Adipocyte (in vitro differentiated cells): ENCODE measurements around the gene SPRYD3.
A peak's percentile ranks its signal among the peaks of the same experiment; 100 is the strongest.

Experiments
- DNase-seq: peaks from one replicate; pipeline ENCODE4 v3.0.0-alpha.2; 2015; ENCODE audit warnings: low read depth
- H3K27me3 ChIP-seq: replicated peaks from 2 replicates; pipeline ENCODE4 v1.7.0; 2013; ENCODE audit warnings: mild to moderate bottlenecking, low read length, moderate library complexity; ENCODE audit not compliant: control insufficient read depth, insufficient read depth
- H3K36me3 ChIP-seq: 2 replicates; pipeline ENCODE4 v1.7.0; 2013; ENCODE audit warnings: low read length, mild to moderate bottlenecking, moderate library complexity; ENCODE audit not compliant: control insufficient read depth, insufficient read depth, severe bottlenecking
- H3K4me1 ChIP-seq: 2 replicates; pipeline ENCODE4 v1.7.0; 2013; ENCODE audit warnings: mild to moderate bottlenecking, low read length, moderate library complexity; ENCODE audit not compliant: control insufficient read depth, insufficient read depth
- H3K4me3 ChIP-seq: 2 replicates; pipeline ENCODE4 v1.7.0; 2013; ENCODE audit warnings: mild to moderate bottlenecking, low read length, moderate library complexity
- H3K9ac ChIP-seq: 2 replicates; pipeline ENCODE4 v1.7.0; 2013; ENCODE audit warnings: mild to moderate bottlenecking, low read length, moderate library complexity
- H3K9me3 ChIP-seq: 2 replicates; pipeline ENCODE4 v1.7.0; 2013; ENCODE audit warnings: mild to moderate bottlenecking, low read length, moderate library complexity; ENCODE audit not compliant: control insufficient read depth

SPRYD3 gene

GRCh38 chr12:53050426-53051057, 28.6 kb downstream of the SPRYD3 start:
- Histone ChIP-seq H3K4me1 (peaks cover 63% of the 10 kb centered on the region), H3K4me3 (peak overlapping the region; percentile 95), H3K27me3 (no peaks in the 10 kb centered on the region), H3K36me3 (peaks cover 23% of the 10 kb centered on the region), H3K9ac (peak overlapping the region; percentile 100), H3K9me3 (no peaks in the 10 kb centered on the region)
- DNase-seq = no peak

DNA sequence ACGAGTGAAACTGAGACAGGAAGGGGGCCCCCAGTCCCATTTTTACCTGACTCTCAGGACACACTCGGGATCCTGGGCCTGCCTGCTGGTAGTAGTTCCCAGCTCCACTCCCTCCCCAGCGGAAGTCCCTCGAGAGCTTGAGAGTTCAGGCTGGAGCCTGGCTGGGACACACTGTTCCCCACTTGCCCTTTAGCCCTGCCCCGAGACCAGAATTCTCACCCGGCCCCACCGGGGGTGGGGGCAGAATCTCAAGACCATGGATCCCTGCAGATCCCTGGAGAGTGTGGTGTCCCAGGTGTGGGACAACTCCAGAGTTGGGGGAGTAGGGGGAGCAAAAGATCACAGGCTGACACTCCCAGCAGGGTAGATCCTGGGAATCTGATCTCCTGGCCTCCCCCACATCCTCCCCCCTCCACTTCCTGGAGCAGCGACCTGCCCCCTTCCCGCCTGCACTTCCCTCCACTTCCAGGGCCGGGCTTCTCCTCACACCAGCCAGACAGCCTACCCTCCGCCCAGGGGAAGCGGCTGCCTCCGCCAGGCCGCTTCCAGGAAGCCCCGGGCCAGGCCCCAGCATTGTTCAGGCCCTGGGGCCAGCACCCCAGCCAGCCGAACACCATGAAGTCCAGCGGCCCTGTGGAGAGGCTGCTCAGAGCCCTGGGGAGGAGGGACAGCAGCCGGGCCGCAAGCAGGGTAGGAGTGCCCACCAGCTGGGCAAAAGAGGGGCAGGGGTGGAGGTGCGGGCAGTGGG, 29.4 kb downstream of the SPRYD3 start, which contains the start of gene TNS2:
Gene TNS2 (plus strand): TSS at position 495 of the 748 bp plus-strand sequence. CDS start 121 bp downstream, at position 616.
- peak; percentile 57 for DNase-seq
- Histone ChIP-seq H3K9me3 (no peaks in the 10 kb centered on the region), H3K4me3 (peak within 1 kb of the TSS; percentile 95), H3K36me3 (peaks cover 16% of the 10 kb centered on the region), H3K4me1 (peaks cover 63% of the 10 kb centered on the region), H3K9ac (peak within 1 kb of the TSS; percentile 100), H3K27me3 (no peaks in the 10 kb centered on the region)

GRCh38 chr12:53048780-53049401, 30.3 kb downstream of the SPRYD3 start:
- H3K9me3 ChIP-seq = no peaks in the 10 kb centered on the region
- no peaks in the 10 kb centered on the region for H3K27me3 ChIP-seq
- DNase-seq = peak; percentile 84
- peak overlapping the region; percentile 95 for H3K4me3 ChIP-seq
- H3K9ac ChIP-seq = peak overlapping the region; percentile 100
- peaks cover 67% of the 10 kb centered on the region for H3K4me1 ChIP-seq
- peaks cover 12% of the 10 kb centered on the region for H3K36me3 ChIP-seq

- Histone ChIP-seq H3K4me1 (peaks cover 62% of the 10 kb centered on the region), H3K36me3 (peaks cover 5% of the 10 kb centered on the region), H3K27me3 (no peaks in the 10 kb centered on the region), H3K9ac (peak overlapping the region; percentile 100), H3K9me3 (no peaks in the 10 kb centered on the region), H3K4me3 (peak overlapping the region; percentile 95)
- DNase-seq = peak; percentile 70
These were observed 31.0 kb downstream of the SPRYD3 start for GRCh38 chr12:53048033-53048779.

DNA sequence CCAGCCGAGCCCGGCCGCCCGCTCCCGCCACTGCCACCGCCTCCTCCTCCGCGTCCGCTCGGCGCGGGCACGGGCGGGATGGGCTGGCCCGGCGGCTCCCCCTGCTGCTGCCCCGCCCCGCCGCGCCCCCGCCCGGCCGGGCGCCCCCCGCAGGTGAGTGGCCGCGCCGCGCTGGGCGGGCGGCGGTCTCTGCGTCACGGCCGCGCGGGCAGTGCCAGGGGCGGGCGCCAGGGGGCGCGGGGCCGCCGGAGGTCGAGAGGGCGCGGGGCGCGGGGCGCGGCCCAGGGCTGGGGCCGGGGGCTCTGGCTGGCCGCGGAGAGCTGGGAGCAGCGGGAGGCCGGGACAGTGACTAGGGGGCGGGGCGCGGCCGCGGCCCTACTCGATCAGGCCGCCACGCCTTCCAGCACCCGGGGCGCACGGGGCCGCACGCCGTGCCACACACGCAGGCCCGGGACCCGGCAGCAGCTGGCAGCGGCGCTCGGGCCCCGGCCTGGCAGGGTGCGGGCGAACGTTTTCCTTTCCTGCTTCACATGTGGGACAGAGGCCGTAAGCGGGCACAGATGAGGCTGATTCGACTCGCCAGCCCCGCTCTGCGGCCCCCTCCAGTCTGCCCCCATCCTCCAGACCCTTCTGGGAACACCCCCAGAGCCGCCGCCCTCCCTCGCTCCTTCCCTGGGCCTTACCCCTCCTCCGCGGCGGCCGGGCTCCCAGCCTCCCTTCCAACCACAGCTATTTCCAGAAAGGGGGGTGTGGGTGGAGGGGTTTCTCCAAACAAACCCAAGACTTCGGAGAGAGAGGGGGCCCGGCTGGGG, 31.8 kb downstream of the SPRYD3 start:
- peak; percentile 89 for DNase-seq
- peak overlapping the region; percentile 100 for H3K9ac ChIP-seq
- peaks cover 8% of the 10 kb centered on the region for H3K36me3 ChIP-seq
- no peaks in the 10 kb centered on the region for H3K9me3 ChIP-seq
- no peaks in the 10 kb centered on the region for H3K27me3 ChIP-seq
- H3K4me1 ChIP-seq = peaks cover 59% of the 10 kb centered on the region
- peak overlapping the region; percentile 95 for H3K4me3 ChIP-seq

- Histone ChIP-seq H3K9me3 (no peaks in the 10 kb centered on the region), H3K4me1 (peaks cover 52% of the 10 kb centered on the region), H3K4me3 (peak overlapping the region; percentile 90), H3K9ac (peak overlapping the region; percentile 98), H3K27me3 (no peaks in the 10 kb centered on the region), H3K36me3 (peaks cover 6% of the 10 kb centered on the region)
- peak; percentile 92 for DNase-seq
These were observed 32.5 kb downstream of the SPRYD3 start for GRCh38 chr12:53046655-53047220.

- Histone ChIP-seq H3K27me3 (no peaks in the 10 kb centered on the region), H3K36me3 (peaks cover 10% of the 10 kb centered on the region), H3K4me3 (peak overlapping the region; percentile 90), H3K9me3 (no peaks in the 10 kb centered on the region), H3K9ac (peak overlapping the region; percentile 98), H3K4me1 (peaks cover 43% of the 10 kb centered on the region)
- DNase-seq = peak; percentile 39
These were observed 33.5 kb downstream of the SPRYD3 start for GRCh38 chr12:53045696-53046045.

DNA sequence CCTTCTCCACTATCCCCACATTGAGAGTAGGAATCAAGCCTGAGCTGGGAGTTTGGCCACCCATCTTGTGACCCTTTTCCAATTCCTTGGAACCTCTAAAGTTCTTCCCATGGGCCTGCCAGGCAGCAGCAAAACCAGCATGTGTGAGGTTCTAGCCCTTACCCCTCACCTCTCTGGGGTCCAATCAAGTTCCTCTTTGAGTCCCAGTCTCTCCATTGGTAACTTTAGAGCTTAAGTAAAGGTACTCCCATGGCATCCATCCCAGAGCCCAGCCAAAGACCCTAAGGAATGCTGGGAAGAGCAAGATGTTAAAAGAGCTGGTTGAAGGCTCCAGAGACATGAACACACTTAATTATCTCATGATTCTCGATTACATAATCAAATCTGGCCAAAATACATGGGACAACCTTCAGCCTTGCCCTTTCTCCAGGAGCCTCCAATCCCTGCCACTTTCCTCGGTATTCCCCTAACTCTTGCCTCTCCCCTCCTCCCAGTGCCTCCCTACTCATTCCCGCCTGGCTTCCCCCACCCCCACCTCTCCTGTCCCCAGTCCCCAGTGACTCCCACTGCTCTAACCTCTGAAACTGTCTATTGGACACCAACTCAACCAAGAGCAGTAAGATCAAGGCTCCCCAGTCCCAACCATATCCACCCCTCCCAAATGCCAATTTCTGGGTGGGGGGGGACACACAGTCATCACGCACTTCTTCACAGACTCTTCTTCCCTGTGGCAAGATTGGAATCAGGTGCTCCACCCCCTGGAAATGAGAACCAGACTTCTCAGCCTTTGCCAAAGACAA, 34.1 kb downstream of the SPRYD3 start:
- peak overlapping the region; percentile 90 for H3K4me3 ChIP-seq
- no peak for DNase-seq
- H3K4me1 ChIP-seq = peaks cover 39% of the 10 kb centered on the region
- no peaks in the 10 kb centered on the region for H3K27me3 ChIP-seq
- no peaks in the 10 kb centered on the region for H3K9me3 ChIP-seq
- H3K9ac ChIP-seq = peak overlapping the region; percentile 98
- peaks cover 10% of the 10 kb centered on the region for H3K36me3 ChIP-seq

- Histone ChIP-seq H3K36me3 (peaks cover 20% of the 10 kb centered on the region), H3K4me1 (peaks cover 40% of the 10 kb centered on the region), H3K4me3 (peak overlapping the region; percentile 47), H3K9me3 (no peaks in the 10 kb centered on the region), H3K9ac (peak overlapping the region; percentile 23), H3K27me3 (no peaks in the 10 kb centered on the region)
- no peak for DNase-seq
These were observed 35.1 kb downstream of the SPRYD3 start for GRCh38 chr12:53044052-53044581.
